ENCODE measurements around the gene ZGLP1.

DNA sequence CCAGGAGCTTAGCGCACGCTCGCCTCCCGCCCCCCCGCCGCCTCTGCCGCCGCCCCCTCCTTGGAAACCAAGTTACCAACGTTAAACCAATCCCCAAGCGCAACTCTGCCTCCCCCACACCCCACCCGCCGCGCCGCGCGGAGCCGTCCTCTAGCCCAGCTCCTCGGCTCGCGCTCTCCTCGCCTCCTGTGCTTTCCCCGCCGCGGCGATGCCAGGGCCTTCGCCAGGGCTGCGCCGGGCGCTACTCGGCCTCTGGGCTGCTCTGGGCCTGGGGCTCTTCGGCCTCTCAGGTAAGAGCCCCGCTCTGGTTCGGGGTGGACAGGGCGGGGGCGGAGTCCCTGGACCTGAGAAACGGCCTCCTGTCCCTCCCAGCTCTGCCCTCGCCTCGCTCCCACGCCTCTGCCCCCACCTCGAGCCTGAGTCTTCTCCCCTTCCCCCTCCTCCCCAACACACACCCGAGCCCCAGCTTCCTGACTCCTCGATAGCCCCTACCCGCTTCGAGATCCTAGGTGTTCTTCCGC is 19.7 kb downstream of the ZGLP1 start, which contains the start of gene ICAM5:
- TF ChIP-seq, protein P1, sequence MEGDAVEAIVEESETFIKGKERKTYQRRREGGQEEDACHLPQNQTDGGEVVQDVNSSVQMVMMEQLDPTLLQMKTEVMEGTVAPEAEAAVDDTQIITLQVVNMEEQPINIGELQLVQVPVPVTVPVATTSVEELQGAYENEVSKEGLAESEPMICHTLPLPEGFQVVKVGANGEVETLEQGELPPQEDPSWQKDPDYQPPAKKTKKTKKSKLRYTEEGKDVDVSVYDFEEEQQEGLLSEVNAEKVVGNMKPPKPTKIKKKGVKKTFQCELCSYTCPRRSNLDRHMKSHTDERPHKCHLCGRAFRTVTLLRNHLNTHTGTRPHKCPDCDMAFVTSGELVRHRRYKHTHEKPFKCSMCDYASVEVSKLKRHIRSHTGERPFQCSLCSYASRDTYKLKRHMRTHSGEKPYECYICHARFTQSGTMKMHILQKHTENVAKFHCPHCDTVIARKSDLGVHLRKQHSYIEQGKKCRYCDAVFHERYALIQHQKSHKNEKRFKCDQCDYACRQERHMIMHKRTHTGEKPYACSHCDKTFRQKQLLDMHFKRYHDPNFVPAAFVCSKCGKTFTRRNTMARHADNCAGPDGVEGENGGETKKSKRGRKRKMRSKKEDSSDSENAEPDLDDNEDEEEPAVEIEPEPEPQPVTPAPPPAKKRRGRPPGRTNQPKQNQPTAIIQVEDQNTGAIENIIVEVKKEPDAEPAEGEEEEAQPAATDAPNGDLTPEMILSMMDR (IDR thresholded peaks at IDR 0.05), result no peak
- TF ChIP-seq POLR2A (IDR thresholded peaks at IDR 0.05) (no peak), POLR2AphosphoS5 (IDR thresholded peaks at IDR 0.05) (no peak)
